Testis (tissue), 3 donors: ENCODE results near the gene ZBTB47. TPM values are rescaled to one million over a fixed set of nuclear protein-coding genes. Genes with fewer than 3 reads are reported as not detected.

Experiments used
- DNase-seq: peaks from one replicate; pipeline ENCODE4 v3.0.0-alpha.2; 2019
- H3K27ac ChIP-seq, 2 donors: fragments of 200-600 bp; sonication (generic); one replicate each; pipeline ENCODE4 v1.5.1; 2019
- H3K27me3 ChIP-seq: fragments of 200-600 bp; sonication (generic); one replicate; pipeline ENCODE4 v1.5.1; 2019
- H3K36me3 ChIP-seq: fragments of 200-600 bp; sonication (generic); one replicate; pipeline ENCODE4 v1.5.1; 2017; ENCODE audit warnings: low read depth; ENCODE audit errors: missing control alignments
- H3K4me1 ChIP-seq: fragments of 200-600 bp; sonication (generic); one replicate; pipeline ENCODE4 v1.5.1; 2019
- H3K4me3 ChIP-seq, 2 donors: fragments of 200-600 bp; sonication (generic); one replicate each; pipeline ENCODE4 v1.5.1; 2017 to 2019
- H3K9me3 ChIP-seq: fragments of 200-600 bp; sonication (generic); one replicate; pipeline ENCODE4 v1.5.1; 2017
- POLR2A ChIP-seq: fragments of 450-650 bp; IDR thresholded peaks from one replicate; pipeline ENCODE4 v1.6.1; 2017; ENCODE audit warnings: antibody characterized with exemption, mild to moderate bottlenecking, moderate library complexity
- WGBS, 2 donors: methylation state at CpG; one replicate each; pipeline ENCODE4 v1.1.5; 2018; 5-methylcytosine and 5-hydroxymethylcytosine counted together
- intact Hi-C: fragments of 100-400 bp; cut with DNase I; formaldehyde crosslinking; loops from one replicate; pipeline ENCODE4 v1.15.1; 2023; ENCODE audit warnings: low total_unique reads
- polyA plus RNA-seq: library from polyadenylated mRNA; stranded (reverse); fragments of 350-450 nt; fragmentation: Illumina TruSeq; extraction: RNeasy Lipid Tissue Mini Kit (QIAGEN cat#74804); gene quantifications from one replicate; pipeline ENCODE4 v1.2.3, GENCODE V29; 2014; ENCODE audit warnings: low read depth, low replicate concordance; ENCODE audit not compliant: insufficient read depth
- total RNA-seq, 2 donors: library from RNA; depleted of rRNA; stranded (reverse); fragments of >200 nt; gene quantifications; one replicate each; pipeline ENCODE4 v1.2.3, GENCODE V29; 2016
- TF ChIP-seq, protein P1 (sequence below), 3 experiments: fragments of 450-650 bp in 2 of 3; fragments of 200-600 bp in 1 of 3; sonication (generic) in 1 of 3; IDR thresholded peaks; one replicate each; pipeline ENCODE4 v1.5.1; 2016 to 2019; ENCODE audit warnings: antibody characterized with exemption in 3 of 3, mild to moderate bottlenecking in 2 of 3, moderate library complexity in 1 of 3

ZBTB47 gene
- total and polyA plus RNA-seq, 3 donors from 2014 or later = 16.7 to 22.8 (median 18.1) TPM

DNA sequence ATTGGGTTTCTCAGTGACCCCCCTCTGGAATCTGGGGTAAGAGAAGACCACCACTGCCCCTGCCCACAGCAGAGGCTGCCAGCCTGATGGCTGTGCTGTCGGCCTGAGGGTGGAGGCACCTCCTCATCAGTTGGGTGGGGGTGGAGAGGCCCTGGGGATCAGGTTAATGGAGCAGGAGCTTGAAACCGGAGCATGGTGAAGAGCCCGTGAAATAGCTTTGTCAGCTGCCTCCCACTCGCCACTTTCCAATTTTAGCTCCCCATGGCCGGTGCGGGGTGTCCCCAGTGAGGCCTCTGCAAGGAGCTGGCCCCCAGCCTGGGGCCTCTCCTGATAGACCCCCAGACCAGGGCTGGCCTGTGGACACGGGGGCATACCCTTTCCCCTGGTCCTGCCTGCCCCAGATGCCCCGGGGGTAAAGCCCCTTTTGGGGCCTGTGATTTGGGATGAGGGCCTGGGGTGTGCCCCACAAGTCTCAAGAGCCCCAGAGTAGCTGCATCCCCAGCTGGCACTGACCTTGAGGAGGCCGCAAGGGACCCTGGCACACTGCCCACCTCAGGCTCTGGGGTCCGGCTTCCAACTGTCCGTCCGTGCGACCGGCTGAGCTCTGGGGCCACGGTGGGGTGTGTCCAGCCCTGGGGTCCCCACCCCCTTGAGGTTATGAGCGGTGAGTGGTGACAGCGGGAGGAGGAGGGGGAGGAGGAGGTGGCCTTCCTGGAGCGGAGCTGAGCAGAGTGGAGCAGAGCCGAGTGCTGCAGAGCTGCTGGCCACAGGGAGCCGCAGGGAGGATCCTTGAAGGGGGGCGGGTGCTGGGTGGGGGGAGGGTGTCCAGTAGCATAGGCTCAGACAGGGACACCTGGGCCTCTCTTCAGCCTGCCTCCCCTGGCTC lies 48.8 kb downstream of the ZBTB47 start, which contains the start of gene HHATL:
HHATL (minus strand) TSS at position 733 of the 886 bp plus-strand sequence. CDS start 1,972 bp downstream, outside the sequence.
- intact Hi-C loops = no loop called here
- Histone ChIP-seq H3K4me3 (no peak within 1 kb of the TSS), H3K36me3 (no peaks in the 10 kb centered on the region), H3K4me1 (peaks cover 10% of the 10 kb centered on the region), H3K9me3 (no peaks in the 10 kb centered on the region), H3K27me3 (no peaks in the 10 kb centered on the region), H3K27ac (no peak within 1 kb of the TSS)
- WGBS, 2 donors = 40 to 53% methylated on average over 5 to 18 of the region's 21 CpGs
- TF ChIP-seq, protein P1, sequence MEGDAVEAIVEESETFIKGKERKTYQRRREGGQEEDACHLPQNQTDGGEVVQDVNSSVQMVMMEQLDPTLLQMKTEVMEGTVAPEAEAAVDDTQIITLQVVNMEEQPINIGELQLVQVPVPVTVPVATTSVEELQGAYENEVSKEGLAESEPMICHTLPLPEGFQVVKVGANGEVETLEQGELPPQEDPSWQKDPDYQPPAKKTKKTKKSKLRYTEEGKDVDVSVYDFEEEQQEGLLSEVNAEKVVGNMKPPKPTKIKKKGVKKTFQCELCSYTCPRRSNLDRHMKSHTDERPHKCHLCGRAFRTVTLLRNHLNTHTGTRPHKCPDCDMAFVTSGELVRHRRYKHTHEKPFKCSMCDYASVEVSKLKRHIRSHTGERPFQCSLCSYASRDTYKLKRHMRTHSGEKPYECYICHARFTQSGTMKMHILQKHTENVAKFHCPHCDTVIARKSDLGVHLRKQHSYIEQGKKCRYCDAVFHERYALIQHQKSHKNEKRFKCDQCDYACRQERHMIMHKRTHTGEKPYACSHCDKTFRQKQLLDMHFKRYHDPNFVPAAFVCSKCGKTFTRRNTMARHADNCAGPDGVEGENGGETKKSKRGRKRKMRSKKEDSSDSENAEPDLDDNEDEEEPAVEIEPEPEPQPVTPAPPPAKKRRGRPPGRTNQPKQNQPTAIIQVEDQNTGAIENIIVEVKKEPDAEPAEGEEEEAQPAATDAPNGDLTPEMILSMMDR (IDR thresholded peaks at IDR 0.05) = no peak
- no peak for TF ChIP-seq POLR2A
- no peak for DNase-seq

DNA sequence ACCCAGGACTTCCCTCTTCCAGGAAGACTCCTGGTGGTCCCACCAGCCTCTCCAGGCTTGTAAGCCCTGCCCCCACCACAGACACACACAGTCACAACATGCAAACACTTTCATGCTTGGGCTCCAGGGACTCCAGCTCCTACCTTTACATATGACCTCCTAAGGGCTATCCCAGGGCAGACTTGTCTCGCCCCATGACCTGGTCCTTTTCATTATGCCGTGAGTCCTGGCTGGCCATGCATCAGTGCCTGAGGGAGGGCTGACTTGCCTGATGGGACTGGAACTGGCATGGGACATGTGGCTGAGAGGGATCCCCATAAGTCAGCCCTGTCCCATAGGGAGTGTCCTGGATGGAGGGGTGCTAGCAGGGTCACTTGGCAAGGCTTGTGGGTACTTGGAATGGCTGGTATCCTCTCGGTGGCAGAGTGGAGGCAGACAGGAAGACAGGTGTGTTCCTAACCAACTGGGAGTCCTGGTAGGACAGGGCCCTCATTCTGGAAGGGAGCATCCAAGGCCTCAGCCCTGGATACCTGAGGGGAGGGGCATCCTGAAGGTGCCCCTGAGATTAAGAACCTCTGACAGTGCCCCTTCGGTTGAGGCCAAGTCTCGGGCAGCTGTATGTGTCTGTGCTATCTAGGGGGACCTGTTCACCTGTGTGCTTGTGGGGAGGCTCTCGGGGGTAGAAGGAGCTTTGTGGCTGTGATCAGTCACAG lies 49.6 kb downstream of the ZBTB47 start:
- no peak for TF ChIP-seq POLR2A
- TF ChIP-seq, protein P1 (IDR thresholded peaks at IDR 0.05) = no peak
- Histone ChIP-seq H3K36me3 (no peaks in the 10 kb centered on the region), H3K27ac (no peak overlapping the region), H3K9me3 (no peaks in the 10 kb centered on the region), H3K4me1 (peaks cover 10% of the 10 kb centered on the region), H3K27me3 (no peaks in the 10 kb centered on the region), H3K4me3 (no peak overlapping the region)
- intact Hi-C loops = no loop called here
- 86 to 91% methylated on average over 3 to 6 of the region's 6 CpGs for WGBS, 2 donors
- no peak for DNase-seq

DNA sequence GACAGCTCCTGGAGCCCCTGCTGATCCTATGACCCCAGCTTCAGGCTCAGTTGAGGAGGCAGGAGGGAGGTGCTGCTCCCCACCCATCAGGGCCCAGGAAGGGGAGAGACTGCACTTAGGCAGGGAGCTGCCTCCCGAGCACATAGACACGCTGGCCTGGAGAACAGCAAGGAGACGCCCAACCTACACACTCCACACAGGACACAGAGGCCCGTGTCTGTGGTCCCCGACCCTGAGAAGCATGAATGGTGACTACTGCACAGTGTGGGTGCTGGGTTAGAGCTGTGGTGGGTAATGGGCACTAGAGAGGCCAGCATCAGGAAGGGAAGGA lies 50.2 kb downstream of the ZBTB47 start:
- intact Hi-C loops = no loop called here
- WGBS, 2 donors = 84 to 91% methylated on average over 4 to 5 of the region's 5 CpGs
- DNase-seq = no peak

DNA sequence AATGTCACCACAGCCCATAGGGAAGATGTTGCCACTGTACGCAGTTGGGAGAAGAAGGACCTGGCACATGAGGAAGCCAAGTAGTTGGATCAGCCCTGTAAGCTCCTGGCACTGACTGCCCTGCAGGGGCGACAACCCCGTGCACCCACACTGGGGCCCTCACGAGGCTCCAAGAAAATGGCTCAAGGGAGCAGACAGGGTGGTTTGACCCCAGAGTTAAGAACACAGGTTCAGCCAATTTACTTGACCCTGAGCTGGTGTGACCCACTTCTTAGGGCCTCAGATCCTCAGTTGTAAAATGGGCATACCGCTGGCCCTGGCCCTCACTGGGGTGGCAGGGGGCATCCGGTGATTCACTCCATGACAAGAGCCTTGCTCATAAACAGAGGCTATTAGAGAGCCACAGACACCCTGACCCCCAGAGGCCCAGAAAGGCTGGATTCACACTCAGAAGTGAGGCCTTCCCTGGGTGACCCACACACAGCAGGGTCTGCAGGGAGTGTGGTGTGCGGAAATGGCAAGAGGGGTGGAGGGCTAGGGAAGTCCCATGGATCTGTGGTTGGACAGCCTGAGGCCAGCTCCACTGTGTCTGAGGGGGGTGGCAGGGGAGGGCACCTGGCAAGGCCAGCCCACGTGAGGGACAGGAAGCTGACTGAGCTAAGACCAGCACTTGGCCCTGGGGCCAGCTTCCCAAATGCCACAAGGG lies 50.8 kb downstream of the ZBTB47 start:
- DNase-seq = no peak

More for the DNA sequence above, 50.2 kb downstream of the ZBTB47 start:
- no peaks in the 10 kb centered on the region for H3K36me3 ChIP-seq
- no peaks in the 10 kb centered on the region for H3K9me3 ChIP-seq
- no peak overlapping the region for H3K27ac ChIP-seq
- H3K27me3 ChIP-seq = no peaks in the 10 kb centered on the region
- peaks cover 10% of the 10 kb centered on the region for H3K4me1 ChIP-seq
- no peak overlapping the region for H3K4me3 ChIP-seq
- TF ChIP-seq POLR2A = no peak
- TF ChIP-seq, protein P1 (IDR thresholded peaks at IDR 0.05) = no peak

More for the DNA sequence above, 50.8 kb downstream of the ZBTB47 start:
- H3K27ac ChIP-seq = no peak overlapping the region
- WGBS, 2 donors = 84 to 92% methylated on average over 7 to 8 of the region's 8 CpGs
- no peaks in the 10 kb centered on the region for H3K9me3 ChIP-seq
- H3K4me1 ChIP-seq = peaks cover 10% of the 10 kb centered on the region
- intact Hi-C loops = no loop called here
- TF ChIP-seq, protein P1 (IDR thresholded peaks at IDR 0.05) = no peak
- no peak for TF ChIP-seq POLR2A
- H3K36me3 ChIP-seq = no peaks in the 10 kb centered on the region
- no peak overlapping the region for H3K4me3 ChIP-seq
- H3K27me3 ChIP-seq = no peaks in the 10 kb centered on the region
